H1 (cell line): Measurements from ENCODE around the gene TOMM7. TPM values are rescaled to one million over a fixed set of nuclear protein-coding genes. Genes with fewer than 3 reads are reported as not detected.
A peak's percentile ranks its signal among the peaks of the same experiment; 100 is the strongest.

Source experiments
- CTCF ChIA-PET: fragments of 300-600 bp; sonication (Branson Sonifier 250); formaldehyde crosslinking; loops from one replicate; lab custom pipeline; 2021; ENCODE audit not compliant: partially characterized antibody; lab: Charles Lee
- POLR2A ChIA-PET: fragments of 300-600 bp; sonication (Branson Sonifier 250); formaldehyde crosslinking; loops from one replicate; lab custom pipeline; 2021; ENCODE audit warnings: inconsistent platforms; ENCODE audit not compliant: partially characterized antibody; lab: Charles Lee
- DNase-seq, 2 experiments: peaks; one replicate each; pipeline versions ENCODE4 v3.0.0 to v3.0.0-alpha.2; 2010 to 2022; ENCODE audit warnings: low spot score in 2 of 2, low read depth in 1 of 2, mixed read lengths in 1 of 2
- FAIRE-seq: peaks from 2 replicates; lab custom pipeline; 2011; peaks lifted over from hg19 to GRCh38; lab: Jason Lieb, UNC
- H2AFZ ChIP-seq: 2 replicates; pipeline ENCODE4 v1.8.1; 2012; ENCODE audit warnings: low read length, inconsistent platforms
- H2AK5ac ChIP-seq: 2 replicates; pipeline ENCODE4 v1.6.1; 2013; ENCODE audit warnings: low read depth, low read length
- H2BK120ac ChIP-seq: replicated peaks from 2 replicates; pipeline ENCODE3; 2013; ENCODE audit warnings: low read depth, low read length, inconsistent platforms
- H2BK12ac ChIP-seq: 2 replicates; pipeline ENCODE4 v1.6.1; 2013; ENCODE audit warnings: low read depth, low read length
- H2BK15ac ChIP-seq: 2 replicates; pipeline ENCODE4 v1.6.1; 2013; ENCODE audit warnings: low read length
- H2BK20ac ChIP-seq: 2 replicates; pipeline ENCODE4 v1.6.1; 2013; ENCODE audit warnings: low read length
- H2BK5ac ChIP-seq: 2 replicates; pipeline ENCODE4 v1.6.1; 2013; ENCODE audit warnings: low read depth, low read length
- H3K14ac ChIP-seq: 2 replicates; pipeline ENCODE4 v1.6.1; 2013; ENCODE audit warnings: inconsistent platforms; ENCODE audit not compliant: insufficient read length
- H3K18ac ChIP-seq: 2 replicates; pipeline ENCODE4 v1.6.1; 2013; ENCODE audit warnings: low read length; ENCODE audit errors: extremely low read depth
- H3K23ac ChIP-seq: 2 replicates; pipeline ENCODE4 v1.6.1; 2013; ENCODE audit warnings: inconsistent platforms; ENCODE audit not compliant: insufficient read length
- H3K23me2 ChIP-seq: 2 replicates; pipeline ENCODE4 v1.6.1; 2013; ENCODE audit warnings: low read depth, low read length
- H3K27ac ChIP-seq: 2 replicates; pipeline ENCODE4 v1.6.1; 2011; ENCODE audit warnings: low read depth, low read length, inconsistent platforms
- H3K27me3 ChIP-seq, 4 experiments: replicated peaks in 1 of 4; 1 replicate in 1 of 4; 2 replicates in 3 of 4; pipeline versions ENCODE4 v1.6.1 to v1.8.1; 2011 to 2013; ENCODE audit warnings: low read length in 3 of 4, mild to moderate bottlenecking in 3 of 4, inconsistent platforms in 2 of 4, mixed read lengths in 2 of 4, moderate library complexity in 1 of 4; ENCODE audit not compliant: control insufficient read depth in 3 of 4, insufficient read depth in 3 of 4; ENCODE audit errors: extremely low read depth in 1 of 4
- H3K36me3 ChIP-seq, 4 experiments: 2 replicates each; pipeline versions ENCODE4 v1.6.1 to v1.8.1; 2011 to 2013; ENCODE audit warnings: mild to moderate bottlenecking in 4 of 4, low read length in 3 of 4, moderate library complexity in 2 of 4, control low read depth in 1 of 4, inconsistent platforms in 1 of 4; ENCODE audit not compliant: insufficient read depth in 4 of 4, control insufficient read depth in 2 of 4
- H3K4ac ChIP-seq: replicated peaks from 2 replicates; pipeline ENCODE3; 2013; ENCODE audit warnings: low read length, low read depth, mixed read lengths, inconsistent platforms; ENCODE audit not compliant: insufficient read length
- H3K4me1 ChIP-seq, 4 experiments: replicated peaks in 1 of 4; 1 replicate in 1 of 4; 2 replicates in 3 of 4; pipeline versions ENCODE4 v1.6.1 to v1.8.1; 2011 to 2013; ENCODE audit warnings: low read length in 3 of 4, inconsistent platforms in 2 of 4, mixed read lengths in 1 of 4; ENCODE audit not compliant: insufficient read depth in 4 of 4, control insufficient read depth in 3 of 4
- H3K4me2 ChIP-seq, 2 experiments: 2 replicates each; pipeline versions ENCODE4 v1.6.1 to v1.8.1; 2011 to 2013; ENCODE audit warnings: low read depth in 2 of 2, low read length in 2 of 2, control low read depth in 1 of 2, inconsistent platforms in 1 of 2, mild to moderate bottlenecking in 1 of 2; ENCODE audit not compliant: insufficient read depth in 1 of 2
- H3K4me3 ChIP-seq, 4 experiments: fragments of 200-600, 300-600 bp in 1 of 4; sonication (generic), shearing (Covaris generic), sonication (Bioruptor Twin) in 1 of 4; 2 replicates each; pipeline versions ENCODE4 v1.5.1 to v1.8.1; 2011 to 2016; ENCODE audit warnings: low read length in 4 of 4, low read depth in 3 of 4, control low read depth in 2 of 4, inconsistent platforms in 2 of 4, mild to moderate bottlenecking in 2 of 4, mixed read lengths in 1 of 4, moderate library complexity in 1 of 4; ENCODE audit not compliant: insufficient read depth in 2 of 4; ENCODE audit errors: extremely low read depth in 1 of 4
- H3K56ac ChIP-seq: replicated peaks from 2 replicates; pipeline ENCODE3; 2013; ENCODE audit warnings: low read depth, mild to moderate bottlenecking, mixed read lengths, low read length, inconsistent platforms; ENCODE audit not compliant: insufficient read length
- H3K79me1 ChIP-seq: 2 replicates; pipeline ENCODE4 v1.6.1; 2013; ENCODE audit warnings: low read depth, low read length, control low read depth
- H3K79me2 ChIP-seq, 2 experiments: 2 replicates each; pipeline versions ENCODE4 v1.6.1 to v1.8.1; 2012 to 2013; ENCODE audit warnings: low read length in 2 of 2, mild to moderate bottlenecking in 2 of 2, inconsistent platforms in 1 of 2; ENCODE audit not compliant: insufficient read depth in 2 of 2, control insufficient read depth in 1 of 2
- H3K9ac ChIP-seq, 4 experiments: replicated peaks in 1 of 4; 1 replicate in 1 of 4; 2 replicates in 3 of 4; pipeline versions ENCODE4 v1.6.1 to v1.8.1; 2011 to 2013; ENCODE audit warnings: low read depth in 3 of 4, low read length in 3 of 4, control low read depth in 2 of 4, mild to moderate bottlenecking in 2 of 4, moderate library complexity in 2 of 4, inconsistent platforms in 1 of 4; ENCODE audit errors: extremely low read depth in 1 of 4
- H3K9me3 ChIP-seq, 2 experiments: 2 replicates each; pipeline versions ENCODE4 v1.6.1 to v1.8.1; 2012 to 2013; ENCODE audit warnings: mild to moderate bottlenecking in 2 of 2, moderate library complexity in 2 of 2, control low read depth in 1 of 2, inconsistent platforms in 1 of 2, low read depth in 1 of 2, low read length in 1 of 2, mixed read lengths in 1 of 2; ENCODE audit not compliant: insufficient read depth in 2 of 2
- H4K20me1 ChIP-seq, 2 experiments: replicated peaks in 1 of 2; 2 replicates each; pipeline versions ENCODE3 to v1.8.1; 2011 to 2013; ENCODE audit warnings: inconsistent platforms in 2 of 2, low read length in 2 of 2, mild to moderate bottlenecking in 1 of 2; ENCODE audit not compliant: insufficient read depth in 2 of 2, control insufficient read depth in 1 of 2
- H4K5ac ChIP-seq: 2 replicates; pipeline ENCODE4 v1.6.1; 2013; ENCODE audit warnings: low read length, low read depth, mixed read lengths, inconsistent platforms; ENCODE audit not compliant: insufficient read length
- H4K8ac ChIP-seq: 2 replicates; pipeline ENCODE4 v1.8.0; 2013; ENCODE audit warnings: mild to moderate bottlenecking, moderate library complexity, low read length, inconsistent platforms; ENCODE audit not compliant: insufficient read depth; ENCODE audit errors: extremely low read depth
- H4K91ac ChIP-seq: replicated peaks from 2 replicates; pipeline ENCODE3; 2013; ENCODE audit warnings: low read length, mixed read lengths, inconsistent platforms; ENCODE audit not compliant: insufficient read length
- CHD1 ChIP-seq: IDR thresholded peaks from 2 replicates; pipeline ENCODE4 v1.6.1; 2012; ENCODE audit warnings: low read depth, low read length, improper control_type of control experiment
- CTBP2 ChIP-seq: IDR thresholded peaks from 2 replicates; pipeline ENCODE4 v1.7.0; 2011; ENCODE audit warnings: borderline replicate concordance, mild to moderate bottlenecking, moderate library complexity, mixed read lengths, low read length; ENCODE audit not compliant: insufficient read depth, insufficient read length
- HDAC6 ChIP-seq: IDR thresholded peaks from one replicate; pipeline ENCODE4 v1.7.1; 2012; ENCODE audit warnings: low read depth, mild to moderate bottlenecking, inconsistent platforms, low read length, moderate library complexity
- NRF1 ChIP-seq: IDR thresholded peaks from 2 replicates; pipeline ENCODE4 v1.6.1; 2011; ENCODE audit warnings: mild to moderate bottlenecking, low read depth, low read length, improper control_type of control experiment
- POLR2AphosphoS5 ChIP-seq: IDR thresholded peaks from 2 replicates; pipeline ENCODE4 v1.6.1; 2011; ENCODE audit warnings: low read depth, low read length
- POU5F1 ChIP-seq: IDR thresholded peaks from 2 replicates; pipeline ENCODE4 v1.6.1; 2011; ENCODE audit warnings: low read depth, mild to moderate bottlenecking, low read length, moderate library complexity
- RAD21 ChIP-seq, 2 experiments: IDR thresholded peaks in 1 of 2; conservative IDR thresholded peaks in 1 of 2; 2 replicates each; pipeline ENCODE4 v1.6.1; 2011; ENCODE audit warnings: low read depth in 2 of 2, low read length in 2 of 2, improper control_type of control experiment in 1 of 2, inconsistent platforms in 1 of 2, mild to moderate bottlenecking in 1 of 2, moderate library complexity in 1 of 2
- SIN3A ChIP-seq, 2 experiments: IDR thresholded peaks in 1 of 2; conservative IDR thresholded peaks in 1 of 2; 2 replicates each; pipeline ENCODE4 v1.6.1; 2011 to 2012; ENCODE audit warnings: low read length in 2 of 2, improper control_type of control experiment in 1 of 2, low read depth in 1 of 2, mild to moderate bottlenecking in 1 of 2
- SP2 ChIP-seq: IDR thresholded peaks from 2 replicates; pipeline ENCODE4 v1.6.1; 2012; ENCODE audit warnings: mild to moderate bottlenecking, low read length, inconsistent platforms
- SP4 ChIP-seq: IDR thresholded peaks from 2 replicates; pipeline ENCODE4 v1.6.1; 2012; ENCODE audit warnings: low read length, inconsistent platforms
- SUZ12 ChIP-seq: fragments of 200-600 bp; sonication (generic); IDR thresholded peaks from 2 replicates; pipeline ENCODE4 v1.6.1; 2012; ENCODE audit warnings: mild to moderate bottlenecking, inconsistent platforms, low read length, moderate library complexity, mixed read lengths
- WGBS, 2 experiments: shearing (Covaris generic) in 1 of 2; methylation state at CpG; one replicate each; pipeline versions ENCODE4 v1.1.6 to v1.1.7; 2013 to 2015; ENCODE audit warnings: low lambda C conversion rate in 2 of 2, mixed read lengths in 2 of 2, inconsistent platforms in 1 of 2, low coverage in 1 of 2, missing lambda C conversion rate in 1 of 2; ENCODE audit not compliant: insufficient replicate concordance in 2 of 2, insufficient coverage in 1 of 2, insufficient read length in 1 of 2; ENCODE audit errors: extremely low coverage in 1 of 2, missing lambda C conversion rate in 1 of 2; 5-methylcytosine and 5-hydroxymethylcytosine counted together
- polyA plus RNA-seq, 7 experiments: library from polyadenylated mRNA; depleted of rRNA in 3 of 7; stranded (reverse) in 5 of 7; unstranded in 2 of 7; fragments of >200 nt in 5 of 7; fragments of 200-250 nt in 2 of 7; gene quantifications; 1 replicate in 5 of 7; 2 replicates in 1 of 7; 4 replicates in 1 of 7; pipeline versions ENCODE4 v1.2.1 to v1.2.3, GENCODE V29; 2011 to 2013; ENCODE audit warnings: missing spikeins in 2 of 7, mixed read lengths in 2 of 7
- total RNA-seq: library from RNA; stranded (reverse); fragmentation: NEBNext Ultra II Directional; extraction: Animal tissue kit (Norgen Biotek cat#: 25700); gene quantifications from 2 replicates; pipeline ENCODE4 v1.2.1, GENCODE V29; 2021

Gene TOMM7
- total and polyA plus RNA-seq, 2 of the 8 experiments (the other 6 are each of a cell fraction or from before 2014, with no cell fraction given), result 389 to 508 TPM

DNA sequence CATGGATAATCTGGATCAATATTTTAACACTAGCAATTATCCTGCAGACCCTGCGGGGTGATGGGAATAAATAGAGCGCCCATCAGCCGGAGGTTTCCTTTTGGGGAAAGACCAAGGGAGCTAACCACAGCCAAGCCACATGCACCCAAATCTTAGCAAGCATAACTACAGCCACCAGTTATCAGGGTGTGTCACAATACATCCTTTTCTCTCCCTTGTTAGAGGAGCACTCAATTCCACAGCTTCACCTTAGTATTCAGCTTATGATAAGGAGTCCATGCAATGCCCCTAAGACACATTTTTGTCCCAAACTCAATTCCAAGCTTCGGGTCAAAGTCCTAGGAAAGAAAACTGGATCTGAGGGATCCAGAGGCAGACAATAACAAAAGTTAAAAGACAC, 15.9 kb downstream of the TOMM7 start:
- Histone ChIP-seq H3K56ac (no peak overlapping the region), H2AK5ac (no peak overlapping the region), H3K36me3 (peaks cover 0 to 2% (median 0%) of the 10 kb centered on the region in 4 experiments; a peak in 1 of 8 replicates), H3K4me2 (no peak overlapping the region), H4K20me1 (no peaks in the 10 kb centered on the region), H2BK15ac (no peak overlapping the region), H2BK12ac (no peak overlapping the region), H4K8ac (no peak overlapping the region), H3K23ac (no peak overlapping the region), H3K79me2 (no peaks in the 10 kb centered on the region), H3K23me2 (no peaks in the 10 kb centered on the region), H2BK20ac (no peak overlapping the region; the same call in 1 of the 2 replicates), H3K27ac (no peak overlapping the region), H3K9me3 (no peaks in the 10 kb centered on the region), H3K4ac (no peak overlapping the region), H3K4me3 (no peak overlapping the region), H3K14ac (no peak overlapping the region), H4K5ac (no peak overlapping the region), H2BK120ac (no peak overlapping the region), H3K79me1 (no peaks in the 10 kb centered on the region), H2AFZ (no peak overlapping the region), H3K4me1 (peaks cover 3 to 29% (median 18%) of the 10 kb centered on the region in 4 experiments), H4K91ac (peak overlapping the region; percentile 40), H3K27me3 (no peaks in the 10 kb centered on the region), H3K18ac (no peak overlapping the region), H2BK5ac (no peak overlapping the region; the same call in 1 of the 2 replicates), H3K9ac (no peak overlapping the region)
- TF ChIP-seq SIN3A (conservative IDR thresholded peaks at IDR 0.05 in 1 of 2, IDR thresholded peaks at IDR 0.05 in 1 of 2; ENCODE audit: low read depth in 1 of 2, low read length in 2 of 2) (no peak), SP2 (no peak), RAD21 (IDR thresholded peaks at IDR 0.05 in 1 of 2, conservative IDR thresholded peaks at IDR 0.05 in 1 of 2; ENCODE audit: low read depth in 2 of 2, low read length in 2 of 2) (no peak), NRF1 (no peak), SP4 (no peak), HDAC6 (no peak), CTBP2 (no peak), POU5F1 (no peak), POLR2AphosphoS5 (no peak), SUZ12 (no peak), CHD1 (no peak)
- ChIA-PET POLR2A (interaction anchor here (1.3 kb wide), 1 partner anchor 9 kb away, joined by 3 read pairs; no protein-coding TSS in a partner anchor), CTCF (interaction anchor here (0.9 to 1.7 kb wide), 3 partner anchors 11 to 80 kb away, joined by 3 to 4 read pairs (median 3); partner anchors contain the start of gene IL6)
- no peak for DNase-seq
- 98% methylated on average over 4 of the region's 4 CpGs; no CpG with 5 or more reads in 1 of the 2 experiments for WGBS, 2 experiments
- FAIRE-seq, result no peak
